OCI-LY3 (cell line): ENCODE data around the gene OVCA2.
A peak's percentile ranks its signal among the peaks of the same experiment; 100 is the strongest.

Source experiments
- H2AFZ ChIP-seq: fragments of 200-600, 300-600 bp; shearing (Covaris generic); 2 replicates; pipeline ENCODE4 v1.6.0; 2014; ENCODE audit warnings: antibody characterized with exemption, low read depth, low read length
- H3K27ac ChIP-seq: fragments of 200-600, 300-600 bp; sonication (generic); 2 replicates; pipeline ENCODE4 v1.5.1; 2014; ENCODE audit warnings: mild to moderate bottlenecking, low read length, moderate library complexity, mixed read lengths
- H3K27me3 ChIP-seq: fragments of 200-600, 300-600 bp; sonication (generic); 2 replicates; pipeline ENCODE4 v1.6.1; 2014; ENCODE audit warnings: low read depth, low read length, mixed read lengths
- H3K36me3 ChIP-seq: fragments of 200-600, 300-600 bp; sonication (generic); replicated peaks from 2 replicates; pipeline ENCODE3; 2014; ENCODE audit warnings: low read depth, low read length, mixed read lengths
- H3K4me1 ChIP-seq: fragments of 300-600, 200-600 bp; sonication (generic); 2 replicates; pipeline ENCODE4 v1.6.1; 2014; ENCODE audit warnings: low read length, mixed read lengths
- H3K4me2 ChIP-seq: fragments of 200-600, 300-600 bp; sonication (generic); 2 replicates; pipeline ENCODE4 v1.6.1; 2014; ENCODE audit warnings: low read length, mixed read lengths
- H3K4me3 ChIP-seq: fragments of 300-600, 200-600 bp; sonication (generic); 2 replicates; pipeline ENCODE4 v1.5.1; 2014; ENCODE audit warnings: antibody characterized with exemption, mild to moderate bottlenecking, low read length, moderate library complexity
- H3K79me2 ChIP-seq: fragments of 300-600, 200-600 bp; shearing (Covaris generic); 2 replicates; pipeline ENCODE4 v1.6.1; 2014; ENCODE audit warnings: mild to moderate bottlenecking, low read length, mixed read lengths
- H3K9ac ChIP-seq: fragments of 300-600, 200-600 bp; shearing (Covaris generic); 2 replicates; pipeline ENCODE4 v1.6.0; 2014; ENCODE audit warnings: mild to moderate bottlenecking, low read length, moderate library complexity
- H3K9me3 ChIP-seq: fragments of 200-600, 300-600 bp; shearing (Covaris generic); 2 replicates; pipeline ENCODE4 v1.6.1; 2014; ENCODE audit warnings: low read length, mixed read lengths; ENCODE audit not compliant: insufficient read depth
- H4K20me1 ChIP-seq: fragments of 200-600, 300-600 bp; sonication (generic); 2 replicates; pipeline ENCODE4 v1.6.1; 2016; ENCODE audit warnings: low read length, mixed read lengths; ENCODE audit not compliant: insufficient read depth
- EZH2phosphoT487 ChIP-seq: fragments of 200-600 bp; shearing (Covaris generic); IDR thresholded peaks from 2 replicates; pipeline ENCODE4 v1.6.1; 2018; ENCODE audit warnings: antibody characterized with exemption, mixed run types, low read depth
- TF ChIP-seq, protein P1 (sequence below): fragments of 200-600, 300-600 bp; sonication (generic); IDR thresholded peaks from 2 replicates; pipeline ENCODE4 v1.5.1; 2014; ENCODE audit warnings: antibody characterized with exemption, low read length, low read depth

The OVCA2 gene

DNA sequence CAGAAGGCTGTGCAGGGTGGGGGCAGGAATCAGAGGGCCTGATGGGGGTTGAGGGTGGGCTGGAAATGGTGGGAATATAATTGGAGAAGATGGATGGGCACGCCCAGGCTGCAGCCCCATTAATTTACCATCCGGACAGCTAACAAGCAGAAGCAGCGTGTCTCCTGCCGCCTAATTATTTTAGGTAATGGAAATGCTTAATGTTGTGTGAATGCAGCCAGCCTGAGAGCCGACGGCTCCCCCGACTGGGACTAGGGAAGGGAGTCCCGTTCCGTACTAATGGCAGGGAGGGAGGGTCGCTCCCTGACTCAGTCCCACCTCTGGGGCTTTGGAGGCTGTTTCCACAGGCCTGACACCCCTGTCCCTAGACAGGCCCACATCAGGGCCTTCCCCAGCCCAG lies 4.7 kb upstream of the OVCA2 start:
- Histone ChIP-seq H3K27ac (no peak overlapping the region), H2AFZ (no peak overlapping the region), H3K27me3 (no peaks in the 10 kb centered on the region), H3K9ac (no peak overlapping the region), H3K79me2 (peaks cover 3% of the 10 kb centered on the region), H3K4me3 (no peak overlapping the region), H4K20me1 (no peaks in the 10 kb centered on the region), H3K36me3 (peaks cover 9% of the 10 kb centered on the region), H3K9me3 (no peaks in the 10 kb centered on the region), H3K4me2 (no peak overlapping the region), H3K4me1 (peaks cover 20% of the 10 kb centered on the region)
- TF ChIP-seq EZH2phosphoT487: no peak
- TF ChIP-seq, protein P1, sequence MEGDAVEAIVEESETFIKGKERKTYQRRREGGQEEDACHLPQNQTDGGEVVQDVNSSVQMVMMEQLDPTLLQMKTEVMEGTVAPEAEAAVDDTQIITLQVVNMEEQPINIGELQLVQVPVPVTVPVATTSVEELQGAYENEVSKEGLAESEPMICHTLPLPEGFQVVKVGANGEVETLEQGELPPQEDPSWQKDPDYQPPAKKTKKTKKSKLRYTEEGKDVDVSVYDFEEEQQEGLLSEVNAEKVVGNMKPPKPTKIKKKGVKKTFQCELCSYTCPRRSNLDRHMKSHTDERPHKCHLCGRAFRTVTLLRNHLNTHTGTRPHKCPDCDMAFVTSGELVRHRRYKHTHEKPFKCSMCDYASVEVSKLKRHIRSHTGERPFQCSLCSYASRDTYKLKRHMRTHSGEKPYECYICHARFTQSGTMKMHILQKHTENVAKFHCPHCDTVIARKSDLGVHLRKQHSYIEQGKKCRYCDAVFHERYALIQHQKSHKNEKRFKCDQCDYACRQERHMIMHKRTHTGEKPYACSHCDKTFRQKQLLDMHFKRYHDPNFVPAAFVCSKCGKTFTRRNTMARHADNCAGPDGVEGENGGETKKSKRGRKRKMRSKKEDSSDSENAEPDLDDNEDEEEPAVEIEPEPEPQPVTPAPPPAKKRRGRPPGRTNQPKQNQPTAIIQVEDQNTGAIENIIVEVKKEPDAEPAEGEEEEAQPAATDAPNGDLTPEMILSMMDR: no peak

DNA sequence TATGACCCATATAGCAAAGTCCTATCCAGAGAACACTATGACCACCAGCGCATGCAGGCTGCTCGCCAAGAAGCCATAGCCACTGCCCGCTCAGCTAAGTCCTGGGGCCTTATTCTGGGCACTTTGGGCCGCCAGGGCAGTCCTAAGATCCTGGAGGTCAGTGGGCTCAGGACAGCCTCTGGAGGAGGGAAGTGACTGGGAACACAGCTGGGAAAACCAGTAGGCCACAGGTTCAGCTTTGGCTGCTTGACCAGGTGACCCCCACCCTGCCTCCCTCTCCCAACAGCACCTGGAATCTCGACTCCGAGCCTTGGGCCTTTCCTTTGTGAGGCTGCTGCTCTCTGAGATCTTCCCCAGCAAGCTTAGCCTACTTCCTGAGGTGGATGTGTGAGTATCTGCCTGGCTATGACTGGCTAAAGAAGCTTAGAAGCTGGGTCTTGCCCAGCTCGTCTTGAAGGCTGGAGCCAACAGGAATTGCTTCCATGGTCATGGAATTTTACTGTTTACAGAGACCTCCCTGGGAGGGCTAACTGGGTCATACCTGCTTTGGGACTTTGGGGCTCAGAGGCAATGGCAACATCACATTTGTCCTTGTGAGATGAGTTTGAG lies 1.5 kb upstream of the OVCA2 start:
- no peaks in the 10 kb centered on the region for H3K27me3 ChIP-seq
- H4K20me1 ChIP-seq: no peaks in the 10 kb centered on the region
- H2AFZ ChIP-seq: no peak overlapping the region
- no peak overlapping the region for H3K27ac ChIP-seq
- TF ChIP-seq, protein P1: no peak
- TF ChIP-seq EZH2phosphoT487: no peak
- H3K4me1 ChIP-seq: peaks cover 12% of the 10 kb centered on the region
- H3K4me2 ChIP-seq: no peak overlapping the region
- H3K9ac ChIP-seq: no peak overlapping the region
- peaks cover 13% of the 10 kb centered on the region for H3K79me2 ChIP-seq
- H3K36me3 ChIP-seq: peaks cover 21% of the 10 kb centered on the region
- H3K9me3 ChIP-seq: no peaks in the 10 kb centered on the region
- no peak overlapping the region for H3K4me3 ChIP-seq

DNA sequence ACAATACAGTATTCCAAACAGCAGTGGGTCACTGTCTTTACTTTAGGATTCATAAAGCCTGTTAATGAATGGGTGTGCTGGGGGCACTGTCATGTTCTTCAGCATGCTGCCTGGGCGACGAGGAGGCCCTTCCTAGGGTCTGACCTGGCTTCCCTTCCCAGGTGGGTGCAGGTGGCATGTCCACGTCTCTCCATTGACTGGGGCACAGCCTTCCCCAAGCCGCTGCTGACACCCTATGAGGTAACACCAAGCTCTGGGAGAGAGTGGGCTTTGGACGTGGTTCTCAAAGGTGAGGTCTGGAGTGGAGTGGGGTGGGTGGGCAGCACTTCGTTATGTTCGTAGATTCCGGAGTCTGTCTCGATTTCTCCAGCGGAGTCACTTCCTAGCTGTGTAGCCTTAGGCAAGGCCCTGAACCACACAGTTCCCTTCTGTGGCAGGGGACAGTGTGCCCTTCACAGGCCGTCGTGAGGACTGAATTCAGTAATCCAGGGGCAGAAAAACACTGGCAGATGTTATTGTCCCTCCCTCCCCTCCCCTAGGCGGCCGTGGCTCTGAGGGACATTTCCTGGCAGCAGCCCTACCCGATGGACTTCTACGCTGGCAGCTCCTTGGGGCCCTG lies 771 bp upstream of the OVCA2 start:
- H2AFZ ChIP-seq: no peak overlapping the region
- peak overlapping the region; percentile 84 for H3K4me3 ChIP-seq
- peak overlapping the region; percentile 83 for H3K4me2 ChIP-seq
- no peaks in the 10 kb centered on the region for H3K27me3 ChIP-seq
- TF ChIP-seq EZH2phosphoT487: no peak
- TF ChIP-seq, protein P1: no peak
- no peaks in the 10 kb centered on the region for H3K9me3 ChIP-seq
- peaks cover 21% of the 10 kb centered on the region for H3K36me3 ChIP-seq
- H3K79me2 ChIP-seq: peaks cover 13% of the 10 kb centered on the region
- no peaks in the 10 kb centered on the region for H4K20me1 ChIP-seq
- no peak overlapping the region; the same call in 1 of the 2 replicates for H3K9ac ChIP-seq
- H3K4me1 ChIP-seq: peaks cover 12% of the 10 kb centered on the region
- H3K27ac ChIP-seq: no peak overlapping the region

DNA sequence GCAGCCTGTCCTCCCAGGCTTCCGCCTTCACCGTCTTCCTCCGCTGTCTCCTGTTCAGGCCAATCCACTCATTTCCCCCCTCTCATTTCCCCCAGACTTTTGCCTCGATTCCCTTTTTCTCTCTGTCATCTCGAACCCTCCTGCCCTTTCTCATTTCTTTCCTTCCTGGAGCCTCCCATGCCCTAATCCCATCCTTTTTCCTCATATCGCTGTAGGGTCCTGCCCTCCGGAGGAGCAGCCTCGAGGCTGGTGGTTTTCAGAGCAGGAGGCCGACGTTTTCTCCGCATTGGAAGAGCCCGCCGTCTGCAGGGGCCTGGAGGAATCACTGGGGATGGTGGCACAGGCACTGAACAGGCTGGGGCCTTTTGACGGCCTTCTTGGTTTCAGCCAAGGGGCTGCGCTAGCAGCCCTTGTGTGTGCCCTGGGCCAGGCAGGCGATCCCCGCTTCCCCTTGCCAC lies 597 bp downstream of the OVCA2 start:
- no peak overlapping the region for H2AFZ ChIP-seq
- no peaks in the 10 kb centered on the region for H4K20me1 ChIP-seq
- H3K4me3 ChIP-seq: peak overlapping the region; percentile 84
- H3K9ac ChIP-seq: peak overlapping the region; percentile 85
- peak overlapping the region; percentile 66 for H3K27ac ChIP-seq
- peak overlapping the region; percentile 100 for H3K4me2 ChIP-seq
- no peak for TF ChIP-seq EZH2phosphoT487
- TF ChIP-seq, protein P1: no peak
- no peaks in the 10 kb centered on the region for H3K27me3 ChIP-seq
- no peaks in the 10 kb centered on the region for H3K9me3 ChIP-seq
- peaks cover 13% of the 10 kb centered on the region for H3K79me2 ChIP-seq
- H3K4me1 ChIP-seq: peaks cover 12% of the 10 kb centered on the region
- H3K36me3 ChIP-seq: peaks cover 21% of the 10 kb centered on the region
